GM19463 (cell line): ENCODE measurements around the gene TRIM2.
"Not testable (repeated sequence)": the region's sequence is repeated elsewhere in the genome, so short reads cannot be mapped to it uniquely, and the experiment has no call there.

Experiments used
- ATAC-seq: cut with Tn5 transposase; IDR thresholded peaks from one replicate; pipeline ENCODE4 v1.9.1; 2021; ENCODE audit warnings: mild to moderate bottlenecking, moderate library complexity; ENCODE audit not compliant: unreplicated experiment

TRIM2 gene

DNA sequence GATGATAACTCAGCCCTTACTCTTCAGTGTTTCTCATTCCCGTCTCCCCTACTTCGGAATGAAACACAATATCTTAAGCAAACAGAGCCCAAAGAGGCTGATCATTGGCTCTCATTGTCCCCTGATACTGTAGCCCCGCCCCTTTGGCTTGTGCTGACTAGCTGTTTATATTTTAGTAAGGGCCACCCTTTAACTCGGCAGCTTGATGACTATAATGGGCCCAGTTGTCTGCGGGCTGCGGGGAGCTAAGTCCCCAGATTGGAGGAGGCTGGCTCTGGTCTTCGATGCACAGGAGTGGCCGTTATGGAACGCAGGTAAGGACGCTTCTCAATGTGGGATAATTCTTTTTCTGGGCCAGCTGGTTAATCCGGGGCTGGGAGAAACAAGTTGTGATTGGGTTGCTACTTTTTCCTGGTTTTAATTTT lies at the start of gene TRIM2:
TSS of gene TRIM2 (plus strand) at position 197 of the 425 bp plus-strand sequence. CDS start at position 285, 88 bp downstream.
- ATAC-seq, result no peak

DNA sequence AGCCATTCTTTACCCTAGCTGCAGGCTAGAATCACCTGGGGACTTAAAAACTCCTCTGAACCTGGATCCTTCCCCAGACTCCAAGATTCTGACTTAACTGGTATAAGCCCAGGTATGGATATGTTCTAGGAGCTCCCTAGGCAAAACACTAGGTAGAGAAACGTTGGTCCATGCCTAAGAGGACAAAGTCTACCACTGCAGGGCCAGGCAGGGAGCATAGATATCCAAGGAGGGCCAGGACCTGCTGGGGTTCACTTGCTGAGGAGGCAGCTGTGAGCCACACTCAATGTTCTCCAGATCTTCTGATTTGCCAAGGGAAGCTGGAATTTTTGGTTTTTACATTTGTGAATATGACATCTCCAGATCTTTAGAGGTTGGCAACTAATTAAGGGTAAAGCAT lies 48.6 kb upstream of the TRIM2 start:
- ATAC-seq, result no peak

DNA sequence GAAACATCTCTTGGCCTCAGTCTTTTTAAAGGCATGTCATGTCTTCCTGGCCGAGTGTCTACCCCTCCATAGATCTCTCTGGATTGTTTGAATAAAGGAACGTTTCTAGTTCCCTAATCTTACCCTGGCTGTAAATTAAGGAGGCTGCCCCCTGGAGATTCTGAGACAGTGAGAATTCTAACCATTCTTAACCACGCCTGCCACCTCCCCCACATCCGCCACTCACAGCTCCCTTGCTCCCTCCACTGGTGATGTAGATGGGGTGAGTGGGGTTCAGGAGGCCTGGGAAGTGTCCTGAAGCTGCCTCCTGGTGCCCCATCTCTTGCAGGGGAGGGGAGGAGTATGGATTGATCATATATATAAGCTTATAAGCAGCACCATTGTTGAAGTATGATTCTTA lies 48.0 kb upstream of the TRIM2 start:
- no peak for ATAC-seq

DNA sequence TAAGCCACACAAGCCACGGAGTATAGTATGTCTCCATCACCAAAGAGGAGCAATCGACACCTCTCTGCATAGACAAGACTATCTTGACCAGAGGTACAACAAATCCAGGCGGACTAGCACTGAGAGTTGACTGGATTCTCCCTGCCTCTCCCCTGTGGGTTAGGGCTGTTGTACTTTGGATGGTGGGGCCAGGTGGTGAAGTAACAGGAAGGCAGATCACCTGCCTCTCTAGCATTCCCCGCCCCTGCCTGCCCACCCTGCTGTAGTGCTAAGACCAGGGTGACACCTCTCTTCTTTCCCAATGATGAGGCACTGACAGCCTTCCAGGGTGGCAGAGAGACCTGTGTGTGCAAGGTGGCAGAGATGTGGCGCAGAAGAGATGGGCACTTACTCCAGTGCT lies 47.5 kb upstream of the TRIM2 start:
- ATAC-seq, result no peak

DNA sequence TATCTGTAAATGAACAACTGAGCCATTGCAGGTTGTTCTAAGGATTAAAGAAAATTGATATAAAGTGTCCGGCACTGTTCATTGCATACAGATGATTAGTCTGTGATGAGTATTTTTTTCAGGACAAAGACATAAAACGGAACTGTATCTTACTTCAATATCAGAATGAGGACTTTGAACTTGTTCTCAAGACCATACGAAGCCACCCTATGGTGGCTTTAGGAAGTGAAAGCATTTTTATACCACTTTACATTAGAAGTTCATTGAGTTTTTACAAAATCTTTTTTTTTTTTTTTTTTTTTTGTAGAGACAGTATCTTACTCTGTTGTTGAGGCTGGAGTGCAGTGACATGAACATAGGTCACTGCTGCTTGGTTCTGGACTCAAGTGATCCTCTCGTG lies 45.2 kb upstream of the TRIM2 start:
- ATAC-seq, result no peak

DNA sequence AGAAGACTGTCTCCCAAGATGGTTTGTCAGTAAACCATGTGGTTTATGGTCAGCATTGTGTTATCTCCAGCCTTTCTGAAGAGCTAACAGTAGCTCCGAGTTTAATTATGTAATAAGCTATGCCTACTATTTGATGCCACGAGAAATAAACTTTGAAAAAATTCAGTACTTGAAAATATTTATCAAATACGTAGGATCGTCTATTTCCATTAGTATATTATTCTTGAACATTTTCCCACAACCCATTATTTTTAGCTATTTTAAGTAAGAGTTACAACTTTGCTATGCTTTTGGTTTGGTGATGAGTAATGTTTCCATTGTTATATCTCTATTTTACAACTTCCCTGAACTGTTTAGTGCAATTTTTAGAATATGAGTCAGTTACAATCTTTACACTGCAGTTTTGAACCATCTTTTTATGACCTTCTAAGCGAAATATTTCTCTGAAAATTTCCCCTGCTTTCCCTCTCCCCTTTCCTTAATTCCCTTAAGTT lies 44.5 kb upstream of the TRIM2 start:
- no peak for ATAC-seq

DNA sequence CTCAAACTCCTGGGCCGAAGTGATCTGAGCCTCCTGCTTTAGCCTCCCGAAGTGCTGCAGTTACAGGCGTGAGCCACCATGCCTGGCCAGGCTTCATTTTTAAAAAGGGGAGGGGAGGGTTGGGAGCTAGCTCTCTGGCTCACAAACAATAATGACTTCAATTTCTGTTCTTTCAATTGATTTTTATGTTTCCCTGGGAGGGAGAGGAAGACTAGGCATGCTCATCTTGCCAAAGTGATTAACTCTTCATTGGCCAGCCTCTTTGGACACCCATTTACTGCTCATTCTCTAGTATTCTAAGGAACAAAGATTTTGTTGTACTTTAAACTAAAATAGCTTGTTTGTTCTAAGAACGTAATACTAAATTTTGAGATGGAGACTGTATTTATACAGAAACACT lies 43.4 kb upstream of the TRIM2 start:
- no peak for ATAC-seq

DNA sequence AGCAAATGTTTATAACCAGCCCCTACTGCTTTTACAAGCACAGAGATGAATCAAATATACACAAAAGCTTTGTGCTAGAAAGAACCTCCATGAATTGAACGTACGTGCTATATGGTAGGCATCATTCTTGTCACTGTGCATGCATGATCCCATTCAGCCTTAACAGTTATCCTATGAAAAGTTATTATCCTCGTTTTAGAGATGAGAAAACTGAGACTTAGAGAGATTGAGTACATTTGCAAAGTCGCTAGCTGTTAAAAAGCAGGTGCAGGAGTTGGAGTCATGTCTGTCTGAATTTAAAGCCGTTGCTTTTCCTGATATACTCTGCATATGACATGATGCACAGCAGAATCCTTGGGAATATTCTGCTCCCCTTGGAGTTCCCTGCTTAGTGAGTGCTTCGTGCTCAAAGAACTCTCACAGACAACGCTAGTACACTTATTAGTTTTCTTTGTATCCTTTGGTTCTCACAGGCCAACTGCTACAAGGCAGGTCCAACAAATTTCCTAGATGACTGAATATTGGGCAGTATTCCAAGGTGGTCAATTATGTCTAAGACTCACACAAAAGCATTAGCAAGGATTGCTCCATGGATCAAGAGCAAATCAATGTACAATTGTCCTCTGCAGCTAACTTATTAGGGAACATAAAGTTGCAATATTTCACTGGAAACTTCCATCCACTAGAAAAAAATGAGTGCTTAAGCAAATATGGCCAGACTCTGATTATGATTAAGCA lies 42.8 kb upstream of the TRIM2 start:
- ATAC-seq, result no peak

DNA sequence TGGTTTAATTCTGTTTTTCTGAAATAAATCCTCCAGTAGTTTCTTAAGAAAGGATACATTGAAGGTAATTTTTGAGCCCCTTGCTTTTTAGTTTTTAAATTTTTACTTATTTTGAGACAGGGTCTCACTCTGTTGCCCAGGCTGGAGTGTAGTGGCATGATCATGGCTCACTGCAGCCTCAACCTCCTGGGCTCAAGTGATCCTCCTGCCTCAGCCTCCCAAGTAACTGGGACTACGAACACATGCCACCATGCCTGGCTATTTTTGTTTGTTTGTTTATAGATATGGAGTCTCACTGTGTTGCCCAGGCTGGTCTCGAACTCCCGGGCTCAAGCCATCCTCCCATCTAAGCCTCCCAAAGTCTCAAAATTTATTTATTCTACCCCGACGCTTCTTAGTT lies 39.0 kb upstream of the TRIM2 start:
- ATAC-seq, result not testable (repeated sequence)

DNA sequence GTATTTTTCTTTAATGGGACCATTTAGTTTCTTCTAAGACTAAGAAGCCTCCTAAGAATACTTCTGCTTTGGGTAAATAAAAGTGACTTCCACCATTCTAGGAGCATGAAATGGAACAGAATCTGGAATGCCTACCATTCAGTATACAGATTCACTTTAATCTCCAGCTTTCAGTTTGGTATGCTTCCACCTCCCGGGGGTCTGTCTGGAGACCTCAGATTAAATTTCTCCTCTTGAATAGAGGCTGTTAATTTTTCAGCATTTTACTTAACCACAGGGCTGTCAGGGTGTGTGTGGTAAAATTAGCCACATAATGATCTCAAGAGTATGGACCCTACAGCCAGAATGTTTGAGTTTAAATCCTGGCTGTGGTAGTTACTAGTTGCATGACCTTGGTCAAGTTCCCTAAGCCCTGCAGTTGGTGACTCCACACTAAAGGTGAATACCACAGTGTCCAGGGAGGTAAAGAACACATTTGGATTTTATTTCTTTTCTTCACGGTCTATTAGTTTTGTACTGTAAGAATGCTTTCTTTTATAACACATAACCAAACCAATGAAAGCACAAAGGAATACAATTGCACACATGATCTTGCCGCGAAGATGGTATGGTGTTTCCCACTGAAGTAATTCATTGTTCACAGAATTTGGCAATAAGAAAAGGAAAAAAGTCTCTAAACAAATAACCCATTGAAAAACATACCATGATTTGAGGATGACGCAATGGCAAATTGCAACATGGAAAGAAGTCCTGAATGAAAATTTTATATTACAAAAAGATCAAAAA lies 37.3 kb upstream of the TRIM2 start:
- no peak for ATAC-seq

DNA sequence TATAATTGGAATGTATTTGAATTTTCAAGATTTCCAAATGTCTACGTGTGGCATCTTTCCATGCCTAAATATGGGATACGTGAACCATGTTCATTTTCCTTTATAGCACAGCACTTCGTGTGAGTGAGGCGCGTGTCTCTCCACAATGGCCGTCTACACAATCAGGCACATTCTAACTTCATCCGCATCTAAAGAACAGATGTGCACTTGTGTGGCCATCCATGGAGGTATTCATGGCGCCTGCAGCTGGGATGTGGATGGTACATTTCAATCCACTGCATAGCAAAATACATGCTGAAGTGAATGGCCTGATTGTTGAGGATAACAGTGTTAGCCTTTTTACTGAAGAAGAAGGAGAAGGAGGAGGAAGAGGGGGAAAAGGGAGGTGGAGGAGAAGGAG lies 34.5 kb upstream of the TRIM2 start:
- ATAC-seq, result no peak

DNA sequence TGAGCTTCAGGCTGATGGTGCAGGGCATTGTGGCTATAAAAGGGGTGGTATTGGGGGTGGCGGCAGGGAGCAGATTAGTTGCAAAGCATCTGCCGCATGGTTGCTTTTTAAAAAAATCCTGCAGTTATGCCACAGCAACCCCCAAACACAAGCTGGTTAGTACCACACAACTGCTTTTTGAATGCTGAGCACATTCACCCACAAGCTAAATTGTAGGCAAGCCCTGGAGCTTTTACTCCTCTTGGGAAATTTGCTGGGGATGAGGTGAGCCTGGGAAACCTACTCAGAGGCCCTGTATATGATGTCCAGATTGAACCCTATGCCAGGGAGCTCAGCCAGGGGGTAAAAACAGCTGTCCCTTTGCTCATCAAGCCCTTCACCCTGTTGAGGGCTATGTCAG lies 33.8 kb upstream of the TRIM2 start:
- ATAC-seq, result no peak

DNA sequence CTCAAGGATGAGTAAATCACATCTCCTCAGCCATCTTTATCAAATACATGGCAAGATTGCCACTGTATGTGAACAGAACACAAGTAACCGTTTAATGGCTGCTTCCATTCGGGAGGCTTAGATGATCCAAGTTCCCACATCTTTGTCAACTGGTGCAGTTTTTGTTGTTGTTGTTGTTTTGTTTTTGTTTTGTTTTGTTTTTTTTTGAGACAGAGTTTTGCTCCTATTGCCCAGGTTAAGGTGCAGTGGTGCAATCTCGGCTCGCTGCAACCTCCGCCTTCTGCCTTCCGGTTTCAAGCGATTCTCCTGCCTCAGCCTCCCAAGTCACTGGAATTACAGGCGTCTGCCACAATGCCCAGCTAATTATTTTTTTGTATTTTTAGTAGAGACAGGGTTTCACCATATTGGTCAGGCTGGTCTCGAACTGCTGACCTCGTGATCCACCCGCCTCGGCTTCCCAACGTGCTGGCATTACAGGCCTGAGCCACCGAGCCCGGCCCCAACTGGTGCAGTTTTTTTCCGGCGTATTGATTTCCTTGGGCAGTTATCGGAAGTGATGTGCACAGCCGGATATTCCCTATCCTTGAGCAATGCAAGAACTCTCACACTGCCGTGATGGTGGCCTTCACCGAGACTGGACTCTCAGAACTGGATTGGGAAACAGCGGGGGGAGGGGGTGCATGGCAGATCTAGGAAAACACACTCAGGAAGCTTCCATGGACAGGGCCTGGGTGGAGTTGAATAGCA lies 29.2 kb upstream of the TRIM2 start:
- ATAC-seq, result no peak

DNA sequence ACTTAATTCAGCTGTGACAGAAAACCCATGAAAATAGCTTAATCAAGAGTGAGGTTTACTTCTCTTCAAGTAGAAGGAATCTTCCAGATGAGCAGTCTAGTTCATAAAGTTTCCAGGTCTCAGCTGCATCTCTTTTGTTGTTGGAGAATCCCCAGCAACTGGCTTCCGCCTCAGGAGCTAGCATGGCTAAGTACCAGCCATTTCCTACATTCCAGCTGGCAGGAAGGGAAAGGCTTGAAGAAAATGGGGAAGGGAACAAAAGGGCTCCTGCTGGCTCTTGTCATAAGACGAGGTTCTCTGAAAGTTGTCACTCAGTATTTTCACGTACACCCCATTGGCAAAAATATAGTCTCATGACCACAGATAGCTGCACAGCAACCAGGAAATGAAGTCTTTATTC lies 27.3 kb upstream of the TRIM2 start:
- ATAC-seq, result no peak

DNA sequence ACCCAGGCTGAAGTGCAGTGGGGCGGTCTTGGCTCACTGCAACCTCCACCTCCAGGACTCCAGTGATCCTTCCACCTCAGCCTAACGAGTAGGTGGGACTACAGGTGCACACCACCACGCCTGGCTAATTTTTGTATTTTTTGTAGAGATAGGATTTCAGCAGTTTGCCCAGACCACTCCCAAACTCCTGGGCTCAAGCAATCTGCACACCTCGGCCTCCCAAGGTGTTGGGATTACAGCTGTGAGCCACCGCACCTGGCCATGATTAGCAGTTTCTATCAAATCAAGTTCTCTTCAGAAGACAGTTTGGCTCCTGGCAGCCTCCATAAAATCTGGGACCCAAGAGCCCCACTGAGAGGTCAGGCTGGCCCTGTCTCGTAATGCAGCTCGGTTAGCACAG lies 26.4 kb upstream of the TRIM2 start:
- no peak for ATAC-seq

DNA sequence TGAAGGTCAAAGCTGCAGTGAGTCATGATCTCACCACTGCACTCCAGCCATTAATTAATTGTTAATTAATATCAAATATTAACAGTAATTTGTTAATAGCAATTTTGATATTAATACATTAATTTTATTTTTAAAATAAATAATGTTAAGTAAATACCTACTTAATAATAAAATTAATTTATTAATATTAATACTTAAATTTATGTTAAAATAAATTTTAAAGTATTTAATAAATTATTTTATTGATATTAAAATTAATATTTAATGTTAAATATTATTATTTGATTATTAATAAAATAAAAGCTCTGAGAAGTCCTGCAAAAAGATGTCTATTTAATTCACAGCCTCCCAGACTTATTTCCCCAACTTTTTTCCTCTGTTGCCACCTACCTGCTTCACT lies 25.1 kb upstream of the TRIM2 start:
- ATAC-seq, result no peak

DNA sequence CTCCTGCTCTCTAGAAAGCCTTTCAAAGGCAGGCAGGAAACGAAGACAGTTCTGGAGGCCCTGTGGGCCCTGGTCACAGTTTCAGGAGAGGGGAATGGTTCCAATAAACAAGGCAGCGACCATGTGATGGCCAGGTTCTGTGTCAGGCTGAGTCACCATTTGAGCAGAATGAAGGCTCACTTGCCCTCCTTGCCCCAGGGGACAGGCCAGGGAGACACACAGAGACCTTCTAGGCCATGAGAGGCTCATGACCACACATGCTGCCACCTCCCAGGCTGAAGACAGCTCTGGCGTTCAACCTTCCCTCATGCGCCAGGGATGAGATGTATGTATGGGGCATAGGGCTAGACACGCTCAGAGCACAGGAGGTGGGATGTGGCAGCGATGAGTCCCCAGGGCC lies 22.9 kb upstream of the TRIM2 start:
- no peak for ATAC-seq

DNA sequence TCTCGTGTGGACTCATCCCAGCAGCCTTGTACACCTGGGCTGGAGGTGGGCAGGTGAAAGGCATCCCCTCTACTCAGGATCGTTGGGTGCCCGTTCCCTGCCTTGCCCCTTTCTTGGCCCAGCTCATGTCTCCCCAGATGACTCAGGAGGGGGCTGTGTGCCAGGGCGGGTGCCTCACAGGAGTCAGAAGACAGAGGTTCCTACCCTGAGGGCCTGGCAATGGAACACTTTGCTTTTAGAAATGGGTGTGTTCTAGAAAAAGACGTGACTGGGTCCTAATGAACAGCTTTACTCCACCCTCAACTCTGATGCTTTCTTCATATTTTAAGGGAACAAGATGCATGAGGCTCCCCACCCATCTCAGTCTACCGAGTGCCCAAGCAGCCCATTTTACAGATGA lies 22.5 kb upstream of the TRIM2 start:
- no peak for ATAC-seq

DNA sequence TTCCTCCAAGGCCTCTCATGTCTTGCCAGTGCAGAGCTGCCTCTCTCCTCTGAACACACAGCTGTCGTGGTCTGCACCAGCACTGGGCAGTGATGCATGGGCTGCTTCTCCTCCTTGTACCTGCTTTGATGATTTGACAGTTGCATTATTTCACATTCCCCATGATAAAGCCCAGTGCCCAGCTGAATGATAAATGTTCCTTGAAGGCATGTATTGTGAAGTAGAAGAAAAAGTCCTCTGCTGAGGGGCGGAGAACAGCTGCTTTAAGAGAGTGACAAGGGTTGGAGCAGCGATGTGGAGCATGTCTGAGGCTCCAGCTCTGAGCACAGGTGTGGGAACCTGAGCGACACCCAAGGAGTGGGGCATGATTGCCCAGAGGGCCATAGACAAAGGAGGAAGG lies 21.1 kb upstream of the TRIM2 start:
- ATAC-seq, result no peak

DNA sequence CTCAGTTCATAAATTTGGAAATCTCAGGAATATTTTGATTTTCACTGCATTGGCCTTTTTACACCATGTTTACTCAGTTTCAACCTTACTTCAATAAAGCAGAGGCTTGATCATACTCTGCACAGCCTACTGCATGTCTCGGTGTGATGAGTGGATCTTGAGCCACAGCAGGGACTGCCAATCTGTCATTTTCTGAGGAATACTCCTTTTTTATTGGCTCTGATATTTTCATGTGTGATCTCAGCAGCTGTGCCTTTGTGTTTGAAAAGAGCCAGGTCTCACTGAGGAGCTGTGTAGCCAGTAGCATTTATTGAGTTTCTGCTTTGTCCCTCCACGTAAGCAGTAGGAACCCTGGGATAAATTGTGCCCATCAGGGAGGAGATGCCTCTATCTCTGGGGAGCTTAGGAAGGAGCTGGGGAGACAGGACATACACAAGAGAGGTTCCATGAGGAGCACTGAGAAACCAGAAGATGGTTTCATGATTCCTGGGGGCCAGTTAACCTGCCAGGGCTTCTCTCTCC lies 18.9 kb upstream of the TRIM2 start:
- no peak for ATAC-seq

DNA sequence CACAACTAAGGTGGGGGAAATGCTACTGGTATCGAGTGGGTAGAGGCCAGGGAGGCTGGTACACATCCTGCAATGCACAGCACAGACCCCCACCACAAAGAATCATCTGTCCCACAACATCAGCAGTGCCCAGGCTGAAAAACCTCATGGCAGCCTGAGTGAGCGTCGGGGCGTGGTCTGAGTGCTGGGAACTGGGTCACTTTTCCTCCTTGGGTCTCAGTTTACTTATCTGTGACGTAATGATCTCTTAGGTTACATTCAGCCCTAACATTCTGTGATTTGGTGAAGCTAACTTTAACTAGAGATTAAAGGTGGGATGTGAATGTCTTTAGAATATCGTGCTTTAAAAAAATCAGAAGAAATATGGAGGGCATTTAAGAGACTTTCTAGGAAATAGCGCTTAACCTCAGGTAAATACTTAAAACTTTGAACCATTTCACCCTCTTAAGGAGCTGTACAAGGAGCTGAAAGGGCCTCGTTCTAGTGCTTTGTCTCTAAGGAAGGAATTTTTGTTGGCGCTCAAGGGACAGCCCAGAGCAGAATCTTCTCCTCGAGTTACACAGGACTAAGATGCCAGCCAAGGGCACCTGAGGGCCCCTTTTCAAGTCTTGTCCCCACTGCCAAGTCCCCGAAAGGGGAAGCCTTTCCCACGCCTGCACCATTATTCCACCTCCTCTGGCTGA lies 18.1 kb upstream of the TRIM2 start:
- no peak for ATAC-seq
